HepG2 (cell line): ENCODE data around the gene PDPR. TPM values are rescaled to one million over a fixed set of nuclear protein-coding genes. Genes with fewer than 3 reads are reported as not detected.
A peak's percentile ranks its signal among the peaks of the same experiment; 100 is the strongest.

Source experiments
- HES4 ChIP-seq: sonication (generic); formaldehyde crosslinking; IDR thresholded peaks from 2 replicates; pipeline ENCODE4 v1.9.0; 2021; ENCODE audit warnings: mild to moderate bottlenecking, missing genetic modification reagents, borderline replicate concordance
- MTA1 ChIP-seq: sonication (generic); formaldehyde crosslinking; IDR thresholded peaks from 2 replicates; pipeline ENCODE4 v1.4.0; 2020; ENCODE audit warnings: missing genetic modification reagents, mild to moderate bottlenecking, borderline replicate concordance
- NCOA1 ChIP-seq: sonication (generic); formaldehyde crosslinking; IDR thresholded peaks from 2 replicates; pipeline ENCODE4 v1.9.0; 2021; ENCODE audit warnings: missing genetic modification reagents
- NR1H2 ChIP-seq: sonication (generic); formaldehyde crosslinking; IDR thresholded peaks from 2 replicates; pipeline ENCODE4 v1.8.1; 2022; ENCODE audit warnings: low read depth, missing genetic modification reagents, borderline replicate concordance
- PAX8 ChIP-seq: sonication (generic); formaldehyde crosslinking; IDR thresholded peaks from 2 replicates; pipeline ENCODE4 v1.8.0; 2022; ENCODE audit warnings: mild to moderate bottlenecking, missing genetic modification reagents, borderline replicate concordance
- PHF20 ChIP-seq: sonication (generic); formaldehyde crosslinking; IDR thresholded peaks from 2 replicates; pipeline ENCODE4 v1.5.0; 2020; ENCODE audit warnings: mild to moderate bottlenecking, missing genetic modification reagents
- SMAD1 ChIP-seq: sonication (generic); formaldehyde crosslinking; IDR thresholded peaks from 2 replicates; pipeline ENCODE4 v1.4.0; 2020; ENCODE audit warnings: missing genetic modification reagents, low read depth, mild to moderate bottlenecking, borderline replicate concordance
- TBX3 ChIP-seq: fragments of 450-650 bp; IDR thresholded peaks from 2 replicates; pipeline ENCODE4 v1.6.1; 2017; ENCODE audit warnings: antibody characterized with exemption, mild to moderate bottlenecking, inconsistent platforms, borderline replicate concordance
- TOPORS ChIP-seq: sonication (generic); formaldehyde crosslinking; IDR thresholded peaks from 2 replicates; pipeline ENCODE4 v1.8.0; 2023; ENCODE audit warnings: mild to moderate bottlenecking, missing genetic modification reagents
- ZFX ChIP-seq: sonication (generic); formaldehyde crosslinking; IDR thresholded peaks from 2 replicates; pipeline ENCODE4 v1.4.0; 2020; ENCODE audit warnings: mild to moderate bottlenecking, low read depth, missing genetic modification reagents, moderate library complexity
- ZNF232 ChIP-seq: sonication (generic); formaldehyde crosslinking; IDR thresholded peaks from 2 replicates; pipeline ENCODE4 v1.4.0; 2020; ENCODE audit warnings: missing genetic modification reagents, borderline replicate concordance
- ZNF317 ChIP-seq: sonication (generic); formaldehyde crosslinking; IDR thresholded peaks from 2 replicates; pipeline ENCODE4 v1.5.0; 2020; ENCODE audit warnings: mild to moderate bottlenecking, missing genetic modification reagents
- ZNF549 ChIP-seq: sonication (generic); formaldehyde crosslinking; IDR thresholded peaks from 2 replicates; pipeline ENCODE4 v1.5.0; 2020; ENCODE audit warnings: missing genetic modification reagents
- ZNF589 ChIP-seq: sonication (generic); formaldehyde crosslinking; conservative IDR thresholded peaks from 2 replicates; pipeline ENCODE4 v1.8.0; 2022; ENCODE audit warnings: mild to moderate bottlenecking, moderate library complexity, missing genetic modification reagents
- ZNF713 ChIP-seq: sonication (generic); formaldehyde crosslinking; IDR thresholded peaks from 2 replicates; pipeline ENCODE4 v1.4.0; 2020; ENCODE audit warnings: mild to moderate bottlenecking, missing genetic modification reagents
- polyA plus RNA-seq, 8 experiments: library from polyadenylated mRNA; depleted of rRNA in 3 of 8; stranded (reverse) in 7 of 8; unstranded in 1 of 8; fragments of >200 nt; fragmentation: Illumina TruSeq in 4 of 8; extraction: Trizol in 4 of 8; gene quantifications; 2 replicates each; pipeline versions ENCODE4 v1.2.1 to v1.2.3, GENCODE V29; 2011 to 2016; ENCODE audit warnings: low read depth in 4 of 8, missing spikeins in 1 of 8, mixed read lengths in 1 of 8; ENCODE audit not compliant: insufficient read depth in 1 of 8
- total RNA-seq, 5 experiments: library from RNA; depleted of rRNA; stranded (reverse); fragments of >200 nt; fragmentation: Illumina TruSeq; extraction: Trizol; gene quantifications; 2 replicates each; pipeline ENCODE4 v1.2.3, GENCODE V29; 2016; ENCODE audit warnings: low read depth in 1 of 5
- TF ChIP-seq, protein P1 (sequence below): sonication (generic); formaldehyde crosslinking; IDR thresholded peaks from 2 replicates; pipeline ENCODE4 v1.5.0; 2020; ENCODE audit warnings: missing genetic modification reagents, mild to moderate bottlenecking, borderline replicate concordance
- TF ChIP-seq, protein P2 (sequence below), 2 experiments: sonication (generic) in 1 of 2; formaldehyde crosslinking in 1 of 2; IDR thresholded peaks; 2 replicates each; pipeline versions ENCODE4 v1.4.0 to v1.6.1; 2018 to 2020; ENCODE audit warnings: missing genetic modification reagents in 2 of 2, borderline replicate concordance in 1 of 2, low read depth in 1 of 2, mild to moderate bottlenecking in 1 of 2, missing biosample characterization in 1 of 2
- TF ChIP-seq, protein P3 (sequence below): sonication (generic); formaldehyde crosslinking; IDR thresholded peaks from 2 replicates; pipeline ENCODE4 v1.4.0; 2020; ENCODE audit warnings: missing genetic modification reagents, mild to moderate bottlenecking, borderline replicate concordance
- TF ChIP-seq, protein P4 (sequence below): sonication (generic); formaldehyde crosslinking; IDR thresholded peaks from 2 replicates; pipeline ENCODE4 v1.9.0; 2022; ENCODE audit warnings: missing genetic modification reagents, mild to moderate bottlenecking, borderline replicate concordance

Gene PDPR
- total and polyA plus RNA-seq, 2 of the 13 experiments (the other 11 are each of a cell fraction or from before 2014, with no cell fraction given), result 19.5 to 29.9 TPM

DNA sequence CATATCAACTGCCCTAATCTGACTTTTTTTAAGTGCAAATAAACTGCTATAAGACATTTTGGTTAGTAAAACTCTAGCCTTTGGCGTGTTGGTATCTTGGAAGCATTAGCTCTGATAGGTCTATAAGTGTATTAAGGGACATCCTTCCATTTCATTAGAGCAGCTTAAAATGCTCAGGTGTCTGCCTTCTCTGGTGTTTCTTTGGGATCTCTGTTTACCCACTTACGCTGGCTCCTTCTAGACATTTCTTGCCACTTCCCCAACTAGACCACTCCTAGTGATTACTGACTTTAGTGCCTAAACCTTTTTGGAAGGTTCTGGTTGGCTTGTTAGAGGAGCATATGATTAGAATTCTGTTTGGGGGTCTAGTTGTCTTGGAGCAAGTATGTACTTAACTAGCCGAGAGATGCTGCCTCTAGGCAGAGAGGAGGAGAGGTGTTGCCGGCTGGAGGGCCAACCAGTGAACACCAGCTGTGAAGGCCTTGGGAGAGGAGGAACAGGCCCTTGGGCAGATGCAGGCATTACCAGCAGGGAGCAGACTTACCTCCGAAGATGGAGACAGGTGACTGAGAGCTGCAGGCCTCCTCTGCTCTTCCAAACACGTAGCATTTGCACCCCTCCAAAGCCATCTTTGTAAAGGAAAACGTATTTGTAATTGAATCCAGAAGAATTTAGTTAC lies 44.3 kb downstream of the PDPR start (continued):
- TF ChIP-seq ZNF317 (CRISPR knock-in tag), result 0 out of 2 replicates have a peak, but pooled peaks have one; percentile 2
- TF ChIP-seq TOPORS, result no peak; the same call in 1 of the 2 replicates
- no peak for TF ChIP-seq PHF20 (CRISPR knock-in tag)
- no peak for TF ChIP-seq TBX3
- peak; percentile 60; the same call in 1 of the 2 replicates for TF ChIP-seq NCOA1 (CRISPR knock-in tag)
- TF ChIP-seq ZNF713, result peak; percentile 65; the same call in 1 of the 2 replicates
- TF ChIP-seq ZFX (CRISPR knock-in tag), result peak; percentile 10; the same call in 1 of the 2 replicates
- no peak for TF ChIP-seq PAX8 (CRISPR knock-in tag)
- 0 out of 2 replicates have a peak, but pooled peaks have one; percentile 5 for TF ChIP-seq ZNF549
- TF ChIP-seq, protein P1, sequence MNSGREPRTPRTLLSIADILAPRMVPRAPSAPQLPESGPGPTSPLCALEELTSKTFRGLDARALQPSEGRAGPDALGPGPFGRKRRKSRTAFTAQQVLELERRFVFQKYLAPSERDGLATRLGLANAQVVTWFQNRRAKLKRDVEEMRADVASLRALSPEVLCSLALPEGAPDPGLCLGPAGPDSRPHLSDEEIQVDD (CRISPR knock-in tag), result no peak
- TF ChIP-seq NR1H2 (CRISPR knock-in tag), result no peak
- TF ChIP-seq, protein P2, sequence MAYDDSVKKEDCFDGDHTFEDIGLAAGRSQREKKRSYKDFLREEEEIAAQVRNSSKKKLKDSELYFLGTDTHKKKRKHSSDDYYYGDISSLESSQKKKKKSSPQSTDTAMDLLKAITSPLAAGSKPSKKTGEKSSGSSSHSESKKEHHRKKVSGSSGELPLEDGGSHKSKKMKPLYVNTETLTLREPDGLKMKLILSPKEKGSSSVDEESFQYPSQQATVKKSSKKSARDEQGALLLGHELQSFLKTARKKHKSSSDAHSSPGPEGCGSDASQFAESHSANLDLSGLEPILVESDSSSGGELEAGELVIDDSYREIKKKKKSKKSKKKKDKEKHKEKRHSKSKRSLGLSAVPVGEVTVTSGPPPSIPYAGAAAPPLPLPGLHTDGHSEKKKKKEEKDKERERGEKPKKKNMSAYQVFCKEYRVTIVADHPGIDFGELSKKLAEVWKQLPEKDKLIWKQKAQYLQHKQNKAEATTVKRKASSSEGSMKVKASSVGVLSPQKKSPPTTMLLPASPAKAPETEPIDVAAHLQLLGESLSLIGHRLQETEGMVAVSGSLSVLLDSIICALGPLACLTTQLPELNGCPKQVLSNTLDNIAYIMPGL (CRISPR knock-in tag; IDR thresholded peaks at IDR 0.05; ENCODE audit: borderline replicate concordance in 1 of 2, low read depth in 1 of 2), result 0 out of 4 replicates have a peak, but pooled peaks of 1 of the 2 experiments have one; percentile 16
- TF ChIP-seq, protein P3, sequence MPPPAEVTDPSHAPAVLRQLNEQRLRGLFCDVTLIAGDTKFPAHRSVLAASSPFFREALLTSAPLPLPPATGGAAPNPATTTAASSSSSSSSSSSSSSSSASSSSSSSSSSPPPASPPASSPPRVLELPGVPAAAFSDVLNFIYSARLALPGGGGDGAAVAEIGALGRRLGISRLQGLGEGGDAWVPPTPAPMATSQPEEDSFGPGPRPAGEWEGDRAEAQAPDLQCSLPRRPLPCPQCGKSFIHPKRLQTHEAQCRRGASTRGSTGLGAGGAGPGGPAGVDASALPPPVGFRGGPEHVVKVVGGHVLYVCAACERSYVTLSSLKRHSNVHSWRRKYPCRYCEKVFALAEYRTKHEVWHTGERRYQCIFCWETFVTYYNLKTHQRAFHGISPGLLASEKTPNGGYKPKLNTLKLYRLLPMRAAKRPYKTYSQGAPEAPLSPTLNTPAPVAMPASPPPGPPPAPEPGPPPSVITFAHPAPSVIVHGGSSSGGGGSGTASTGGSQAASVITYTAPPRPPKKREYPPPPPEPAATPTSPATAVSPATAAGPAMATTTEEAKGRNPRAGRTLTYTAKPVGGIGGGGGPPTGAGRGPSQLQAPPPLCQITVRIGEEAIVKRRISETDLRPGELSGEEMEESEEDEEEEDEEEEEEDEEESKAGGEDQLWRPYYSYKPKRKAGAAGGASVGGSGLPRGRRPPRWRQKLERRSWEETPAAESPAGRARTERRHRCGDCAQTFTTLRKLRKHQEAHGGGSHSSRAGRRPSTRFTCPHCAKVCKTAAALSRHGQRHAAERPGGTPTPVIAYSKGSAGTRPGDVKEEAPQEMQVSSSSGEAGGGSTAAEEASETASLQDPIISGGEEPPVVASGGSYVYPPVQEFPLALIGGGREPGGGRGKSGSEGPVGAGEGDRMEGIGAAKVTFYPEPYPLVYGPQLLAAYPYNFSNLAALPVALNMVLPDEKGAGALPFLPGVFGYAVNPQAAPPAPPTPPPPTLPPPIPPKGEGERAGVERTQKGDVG (CRISPR knock-in tag), result 0 out of 2 replicates have a peak, but pooled peaks have one; percentile 5
- no peak for TF ChIP-seq HES4 (CRISPR knock-in tag)
- TF ChIP-seq, protein P4, sequence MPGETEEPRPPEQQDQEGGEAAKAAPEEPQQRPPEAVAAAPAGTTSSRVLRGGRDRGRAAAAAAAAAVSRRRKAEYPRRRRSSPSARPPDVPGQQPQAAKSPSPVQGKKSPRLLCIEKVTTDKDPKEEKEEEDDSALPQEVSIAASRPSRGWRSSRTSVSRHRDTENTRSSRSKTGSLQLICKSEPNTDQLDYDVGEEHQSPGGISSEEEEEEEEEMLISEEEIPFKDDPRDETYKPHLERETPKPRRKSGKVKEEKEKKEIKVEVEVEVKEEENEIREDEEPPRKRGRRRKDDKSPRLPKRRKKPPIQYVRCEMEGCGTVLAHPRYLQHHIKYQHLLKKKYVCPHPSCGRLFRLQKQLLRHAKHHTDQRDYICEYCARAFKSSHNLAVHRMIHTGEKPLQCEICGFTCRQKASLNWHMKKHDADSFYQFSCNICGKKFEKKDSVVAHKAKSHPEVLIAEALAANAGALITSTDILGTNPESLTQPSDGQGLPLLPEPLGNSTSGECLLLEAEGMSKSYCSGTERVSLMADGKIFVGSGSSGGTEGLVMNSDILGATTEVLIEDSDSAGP, result no peak
- no peak for TF ChIP-seq ZNF232 (CRISPR knock-in tag)
- no peak for TF ChIP-seq ZNF589 (CRISPR knock-in tag)
- peak; percentile 3; the same call in 1 of the 2 replicates for TF ChIP-seq MTA1 (CRISPR knock-in tag)
- 0 out of 2 replicates have a peak, but pooled peaks have one; percentile 12 for TF ChIP-seq SMAD1 (CRISPR knock-in tag)
